OCI-M2 (cell line): ENCODE measurements around the gene GABRR2.

Source experiments
- DNase-seq: peaks from one replicate; lab custom pipeline; 2025; ENCODE audit not compliant: unreplicated experiment; lab: John Stamatoyannopoulos, UW

Gene GABRR2

GRCh38 chr6:89315249-89315885 lies at the start of gene GABRR2:
Gene GABRR2 (minus strand): TSS chr6:89315299. CDS start chr6:89315165, 134 bp downstream.
- no peak for DNase-seq

DNA sequence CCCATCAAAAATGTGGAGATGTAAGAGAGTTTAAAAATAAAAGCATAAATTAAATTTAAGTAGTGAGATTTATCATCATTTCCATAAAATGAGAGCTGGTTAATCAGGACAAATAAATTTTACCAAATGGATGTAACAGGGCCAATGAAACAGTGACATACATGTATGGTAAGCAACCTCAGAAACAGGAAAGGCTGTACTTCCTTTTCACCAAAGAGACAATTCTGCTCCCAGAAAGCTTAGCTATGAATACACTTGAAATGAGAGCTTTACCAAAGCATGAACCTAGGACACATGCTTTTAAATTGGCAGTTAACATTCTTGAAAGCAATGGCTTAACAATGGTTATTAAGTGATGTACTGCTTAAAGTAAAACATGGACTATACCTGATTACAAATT lies 49.5 kb upstream of the GABRR2 start:
- DNase-seq = no peak

DNA sequence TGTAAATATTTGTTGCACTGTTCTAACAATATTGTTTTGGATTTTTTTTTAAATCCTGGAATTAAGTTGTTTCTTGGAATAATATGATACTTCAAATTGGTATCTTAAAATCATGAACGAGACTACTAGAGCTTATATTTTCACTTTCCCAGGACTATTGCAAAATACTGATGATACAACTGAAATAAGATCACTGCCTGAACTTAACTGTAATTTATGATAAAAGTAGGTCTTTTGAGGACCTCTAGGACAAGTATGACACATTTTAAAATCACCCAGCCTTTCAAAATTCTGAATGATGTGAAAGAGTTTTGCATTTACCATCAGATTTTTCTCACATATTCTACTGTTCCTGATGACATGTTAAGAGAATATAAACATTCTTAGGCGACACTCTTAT lies 46.1 kb upstream of the GABRR2 start:
- DNase-seq = no peak

DNA sequence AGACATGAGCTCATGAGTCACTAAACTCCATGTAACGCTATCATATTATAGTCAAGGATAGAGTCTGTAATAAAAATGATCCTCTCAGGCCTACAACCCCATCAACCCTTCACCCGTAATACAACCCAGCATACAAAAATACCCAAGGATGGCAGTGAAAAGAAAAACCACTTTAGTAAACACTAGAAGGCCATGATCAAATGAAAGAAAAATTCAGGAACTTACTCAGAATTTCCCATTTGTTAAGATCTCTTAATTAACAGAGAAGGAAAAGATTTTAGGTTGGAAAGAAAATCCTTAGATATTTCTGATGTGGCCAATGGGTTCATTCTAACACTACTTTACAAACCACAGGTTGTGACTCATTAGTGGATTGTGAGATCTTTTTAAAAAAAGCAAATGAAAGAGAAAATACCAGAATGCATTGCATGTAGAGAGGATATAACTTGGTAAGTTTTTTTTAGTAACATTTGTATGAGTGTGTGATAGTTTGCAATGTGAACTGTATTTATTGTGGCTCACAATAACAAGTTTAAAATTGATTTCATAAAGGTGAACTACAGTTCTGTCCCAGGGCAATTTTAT lies 45.4 kb upstream of the GABRR2 start:
- DNase-seq = no peak

GRCh38 chr6:89359561-89359960 lies 44.5 kb upstream of the GABRR2 start:
- DNase-seq = no peak

- no peak for DNase-seq
Measured at GRCh38 chr6:89357390-89357789, 42.3 kb upstream of the GABRR2 start.

DNA sequence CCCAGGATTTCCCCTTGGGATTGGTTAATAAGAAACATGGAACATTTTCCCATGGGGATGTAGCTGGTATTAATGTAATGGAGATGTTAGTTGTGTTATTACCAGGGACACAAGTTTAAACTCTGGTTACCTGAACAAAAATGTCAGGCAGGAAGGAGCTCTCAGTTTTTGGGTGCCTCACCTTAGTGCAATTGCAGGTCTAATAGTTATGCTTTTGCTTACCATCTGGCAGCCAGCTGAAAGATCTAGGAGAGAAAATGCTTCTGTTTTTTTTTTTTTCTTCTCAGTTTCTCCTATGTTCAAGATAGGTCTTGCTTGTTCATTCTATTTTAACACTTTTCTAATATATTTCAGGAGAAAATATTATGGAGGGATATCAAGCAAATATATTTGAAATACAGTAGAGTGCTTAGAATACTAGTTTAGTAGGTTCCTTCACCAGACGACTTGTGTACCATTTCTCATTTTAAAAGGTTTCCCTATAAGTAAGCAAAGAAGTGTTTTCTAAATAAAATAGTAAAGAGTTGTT lies 41.6 kb upstream of the GABRR2 start:
- no peak for DNase-seq

DNA sequence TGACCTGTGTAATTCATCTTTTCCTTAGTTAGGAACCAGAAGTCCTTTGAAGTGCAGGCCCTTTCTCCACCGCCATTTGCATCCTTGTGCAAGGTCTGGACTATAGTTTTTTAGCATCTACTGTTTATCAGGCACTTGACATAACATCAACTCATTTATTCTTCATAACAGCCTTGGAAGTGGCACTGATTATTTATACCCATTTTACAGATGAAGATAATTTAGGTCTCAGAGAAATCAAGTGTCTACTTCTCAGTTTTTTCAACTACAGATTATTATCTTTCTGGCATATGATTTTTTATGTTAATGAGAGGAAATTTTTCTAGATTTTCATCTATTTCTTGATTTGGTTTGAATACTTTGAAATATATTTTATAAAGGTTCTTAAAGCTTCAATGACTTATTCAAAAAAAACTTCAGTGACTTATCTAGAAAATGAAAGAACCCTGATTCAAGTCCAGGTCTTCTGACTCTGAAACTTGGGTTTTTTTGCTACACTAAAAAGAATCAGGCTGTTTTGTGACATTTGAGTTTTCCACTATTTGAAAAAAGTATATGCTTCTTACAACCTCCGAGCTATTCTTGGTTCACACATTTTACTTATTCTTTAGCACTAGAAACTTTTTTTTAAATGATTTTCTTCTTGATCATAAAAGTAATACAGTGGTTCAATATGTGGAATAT lies 40.6 kb upstream of the GABRR2 start:
- DNase-seq = no peak

DNA sequence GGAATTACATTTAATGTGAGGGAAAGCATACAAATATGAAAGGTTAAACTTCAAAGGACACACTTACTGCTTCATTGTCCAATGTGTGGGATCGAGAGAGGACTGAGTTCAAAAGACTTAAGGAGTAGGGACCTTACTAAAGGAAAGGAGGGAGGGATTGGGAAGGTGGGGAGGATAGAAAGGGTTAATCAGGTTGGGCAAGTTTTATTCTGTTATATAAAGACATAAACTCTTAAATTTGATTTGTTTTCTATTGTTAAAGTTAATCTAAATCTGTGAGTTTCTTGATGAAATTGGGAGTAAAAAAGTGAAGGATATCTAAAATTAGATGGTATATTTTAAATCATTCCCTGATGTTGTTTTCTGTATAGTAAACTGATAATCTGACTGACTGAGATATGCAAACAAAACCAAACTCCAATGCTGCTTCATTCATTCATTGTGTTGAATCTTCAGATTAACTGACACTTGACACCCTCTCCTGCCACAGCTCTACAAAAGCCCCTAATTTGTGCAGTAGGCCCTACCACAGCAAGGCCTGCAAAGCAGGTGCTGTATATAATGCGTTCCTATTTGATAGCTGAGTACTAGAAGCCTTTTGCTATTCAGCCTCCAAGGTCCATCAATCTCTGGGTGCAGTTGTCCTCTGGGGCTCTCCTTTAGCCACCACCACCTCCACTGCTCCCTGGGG lies 38.7 kb upstream of the GABRR2 start:
- DNase-seq = no peak

DNA sequence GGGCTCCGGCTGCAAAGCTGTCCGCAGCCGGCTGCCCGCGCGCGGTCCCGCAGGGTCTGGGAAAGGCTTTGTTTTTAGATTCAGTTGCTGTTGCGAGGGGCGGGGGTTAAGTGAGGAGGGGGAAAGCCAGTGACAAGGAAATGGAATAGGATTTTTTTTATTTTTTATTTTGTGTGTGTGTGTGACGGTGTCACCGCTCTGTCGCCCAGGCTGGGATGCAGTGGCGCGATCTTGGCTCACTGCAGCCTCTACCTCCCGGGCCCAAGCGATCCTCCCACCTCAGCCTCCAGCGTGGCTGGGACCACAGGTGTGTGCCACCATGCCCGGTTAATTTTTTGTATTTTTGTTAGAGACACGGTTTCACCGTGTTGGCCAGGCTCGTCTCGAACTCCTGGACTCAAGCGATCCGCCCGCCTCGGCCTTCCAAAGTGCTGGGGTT lies 38.0 kb upstream of the GABRR2 start:
- DNase-seq = no peak

DNA sequence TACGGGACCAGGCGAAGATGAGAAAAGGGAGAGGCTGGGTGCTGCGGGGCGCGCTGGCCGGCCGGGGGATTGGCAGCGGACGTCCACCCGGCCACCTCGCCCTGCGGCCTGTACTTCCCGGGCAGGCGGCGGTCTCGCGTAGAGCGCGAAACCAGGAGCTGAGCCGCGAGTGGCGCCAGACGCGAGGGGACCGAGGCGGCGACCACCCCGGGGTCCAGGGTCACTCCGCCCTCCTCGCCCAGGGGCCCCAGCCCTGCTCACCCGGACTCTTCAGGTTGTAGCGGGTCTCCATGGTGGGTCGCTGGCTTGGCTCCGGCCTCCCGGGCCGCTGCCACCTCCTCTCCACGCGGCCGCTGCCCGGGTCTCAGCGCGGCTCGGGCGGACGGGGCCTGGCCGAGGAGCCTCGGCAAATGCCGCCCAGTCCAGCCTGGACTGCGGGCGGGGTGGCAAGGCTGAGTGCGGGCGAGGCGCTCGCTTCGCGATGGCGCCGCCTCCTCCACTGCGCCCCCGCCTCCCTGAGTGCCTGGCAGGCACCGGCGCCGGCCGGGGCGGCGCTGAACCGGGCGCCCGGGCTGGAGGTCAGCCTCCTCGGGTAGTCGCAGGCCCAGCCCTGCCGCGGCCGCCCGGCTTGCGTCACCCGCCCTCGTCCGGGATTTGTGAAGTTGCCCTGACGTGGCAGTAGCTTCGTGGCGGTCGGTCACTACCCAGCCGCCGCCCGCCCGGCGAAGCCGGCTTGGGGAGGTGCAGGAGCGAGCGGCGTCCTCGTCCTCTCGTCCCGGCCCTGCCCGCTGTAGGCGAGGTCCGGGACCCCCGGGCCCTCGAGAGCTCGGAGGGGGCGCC lies 37.4 kb upstream of the GABRR2 start, which contains the start of gene UBE2J1:
Gene UBE2J1 (minus strand): TSS at position 445 of the 840 bp plus-strand sequence. CDS start 153 bp downstream, at position 292.
- no peak for DNase-seq

DNA sequence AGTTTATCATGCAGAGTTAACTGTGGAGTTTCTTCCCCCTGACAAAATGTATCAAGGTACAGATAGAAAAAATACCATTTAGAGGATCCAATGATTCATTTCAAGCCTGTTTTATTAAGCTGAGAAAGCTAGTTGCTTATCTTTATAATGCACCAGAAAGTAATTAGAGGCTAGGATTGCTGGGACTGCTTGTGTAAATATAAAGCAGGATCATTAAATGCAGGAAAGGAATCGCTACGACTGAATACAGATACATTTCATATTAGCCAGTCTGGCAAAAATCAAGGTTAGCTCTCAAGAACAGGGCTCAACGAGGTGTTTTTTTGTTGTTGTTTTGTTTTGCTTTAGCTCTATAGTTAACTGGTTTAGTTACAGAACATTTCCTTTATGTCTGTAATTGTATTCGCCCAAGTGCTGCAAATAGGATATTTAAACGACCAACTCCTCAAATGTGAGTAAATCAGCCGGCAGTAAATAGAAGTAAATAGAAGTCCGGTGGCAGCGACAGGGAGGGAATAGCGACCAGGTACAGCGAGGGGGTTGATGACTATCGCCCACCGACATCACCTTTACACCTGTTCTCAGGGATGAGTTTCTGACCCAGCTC lies 36.7 kb upstream of the GABRR2 start:
- DNase-seq = no peak

GRCh38 chr6:89350281-89350966 lies 35.3 kb upstream of the GABRR2 start:
- no peak for DNase-seq

DNA sequence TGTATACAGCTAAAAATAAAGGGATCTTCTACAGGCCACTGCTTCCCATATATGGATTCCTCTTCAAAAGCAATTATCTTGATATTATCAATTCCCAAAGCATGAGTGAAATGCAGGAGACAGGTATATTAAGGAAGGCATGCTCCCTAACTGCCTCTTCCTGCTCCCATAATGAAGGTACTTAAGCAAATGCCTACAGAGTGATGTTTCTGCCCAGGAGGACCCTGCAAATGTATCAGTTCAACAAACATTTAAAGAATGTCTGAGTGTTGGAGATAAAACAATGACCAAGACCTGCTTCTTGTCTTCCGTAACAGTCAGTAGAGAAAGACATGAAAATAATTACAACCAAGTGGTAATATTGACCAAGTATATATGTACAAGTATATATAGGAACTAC lies 33.3 kb upstream of the GABRR2 start:
- no peak for DNase-seq

GRCh38 chr6:89347825-89348224 lies 32.7 kb upstream of the GABRR2 start:
- no peak for DNase-seq

GRCh38 chr6:89346433-89346832 lies 31.3 kb upstream of the GABRR2 start:
- DNase-seq = no peak

- DNase-seq = no peak
Measured at GRCh38 chr6:89339565-89339964, 24.5 kb upstream of the GABRR2 start.

DNA sequence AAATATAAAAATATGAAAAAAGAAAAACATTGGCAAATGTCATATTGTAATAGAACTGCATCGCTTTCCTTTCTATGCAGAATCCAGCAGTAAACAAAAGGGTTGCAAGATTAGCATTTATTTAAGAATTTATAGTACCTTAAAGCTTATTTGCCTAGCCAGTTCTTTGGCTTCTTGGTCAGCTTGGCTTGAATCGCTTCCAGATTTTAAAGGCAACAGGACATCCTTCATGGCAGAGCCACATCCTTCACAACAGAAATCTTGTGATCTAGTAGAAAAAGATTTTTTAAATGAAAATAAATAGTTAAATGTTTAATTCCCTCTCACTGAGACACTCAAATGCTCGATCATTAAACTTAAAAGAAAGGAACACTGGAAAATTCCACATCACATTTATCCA lies 20.1 kb upstream of the GABRR2 start:
- DNase-seq = no peak

GRCh38 chr6:89330910-89331309 lies 15.8 kb upstream of the GABRR2 start:
- no peak for DNase-seq

DNA sequence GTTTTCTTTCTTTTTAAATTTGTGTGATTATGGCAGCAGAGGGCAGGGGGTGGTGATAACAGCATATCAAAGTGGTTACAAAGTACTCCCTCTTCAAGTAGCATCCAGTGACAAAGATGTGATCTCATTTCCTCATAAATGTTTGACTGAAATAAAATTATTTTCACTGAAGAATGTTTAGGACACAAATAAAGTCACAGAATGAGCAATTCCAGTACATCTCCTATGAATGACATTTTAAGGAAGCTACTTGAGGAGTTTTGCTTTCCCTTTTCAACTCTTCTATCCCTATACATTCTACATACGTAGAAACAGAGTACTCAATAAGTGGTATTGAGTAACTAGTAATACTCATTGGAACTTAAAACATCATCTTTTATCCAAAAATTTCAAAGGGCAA lies 13.9 kb upstream of the GABRR2 start:
- no peak for DNase-seq
